Measurements from ENCODE around the gene BTN3A1.
"Not testable (repeated sequence)": the region's sequence is repeated elsewhere in the genome, so short reads cannot be mapped to it uniquely, and the experiment has no call there.

The BTN3A1 gene

DNA sequence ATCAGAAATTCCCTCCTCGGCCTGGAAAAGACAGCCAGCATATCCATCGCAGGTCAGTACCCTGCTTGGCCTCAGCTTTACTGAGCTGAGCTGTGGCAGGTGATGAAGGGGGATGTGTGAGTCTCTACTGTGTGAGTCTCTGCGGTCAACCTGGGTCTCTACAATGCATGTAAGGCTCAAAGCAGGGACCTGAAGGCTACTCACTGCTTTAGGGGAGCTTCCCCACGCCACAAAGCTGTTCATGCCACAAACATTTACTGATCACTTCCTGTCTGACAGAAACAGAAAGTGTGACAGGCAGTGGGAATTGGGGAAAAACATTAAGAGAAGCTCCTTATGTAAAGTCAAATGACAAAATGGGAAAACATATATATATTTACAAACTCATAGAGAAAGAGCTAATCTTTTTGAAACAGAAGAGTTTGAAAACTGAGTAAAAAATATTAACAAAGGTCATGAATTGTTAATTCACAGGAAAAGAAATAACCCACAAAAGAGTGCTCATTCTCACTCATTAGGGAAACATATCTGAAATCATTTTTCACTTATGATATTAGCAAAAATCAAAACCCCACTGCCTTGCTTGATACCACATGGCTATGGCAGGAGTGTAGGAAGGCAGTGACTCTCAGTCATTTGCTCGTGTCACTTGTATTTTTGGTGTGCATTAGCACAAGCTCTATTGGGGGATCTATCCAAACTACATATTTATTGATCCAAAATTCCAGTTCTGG lies 44.0 kb downstream of the BTN3A1 start:
- DNase-seq = peak; percentile 52 to 58

DNA sequence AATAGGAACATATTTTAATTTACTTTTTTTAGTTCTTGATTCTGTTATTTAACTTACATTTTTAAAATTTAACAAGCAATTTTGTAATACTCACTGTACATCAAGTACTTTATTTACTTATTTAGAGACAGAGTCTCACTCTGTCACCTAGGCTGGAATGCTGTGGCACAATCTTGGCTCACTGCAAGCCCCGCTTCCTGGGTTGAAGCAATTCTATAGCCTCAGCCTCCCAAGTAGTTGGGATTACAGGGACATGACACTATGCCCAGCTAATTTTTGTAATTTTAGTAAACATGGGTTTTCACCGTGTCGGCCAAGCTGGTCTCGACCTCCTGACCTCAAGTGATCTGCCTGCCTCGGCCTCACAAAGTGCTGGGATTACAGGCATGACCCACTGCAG lies 45.2 kb downstream of the BTN3A1 start:
- no peak for DNase-seq

DNA sequence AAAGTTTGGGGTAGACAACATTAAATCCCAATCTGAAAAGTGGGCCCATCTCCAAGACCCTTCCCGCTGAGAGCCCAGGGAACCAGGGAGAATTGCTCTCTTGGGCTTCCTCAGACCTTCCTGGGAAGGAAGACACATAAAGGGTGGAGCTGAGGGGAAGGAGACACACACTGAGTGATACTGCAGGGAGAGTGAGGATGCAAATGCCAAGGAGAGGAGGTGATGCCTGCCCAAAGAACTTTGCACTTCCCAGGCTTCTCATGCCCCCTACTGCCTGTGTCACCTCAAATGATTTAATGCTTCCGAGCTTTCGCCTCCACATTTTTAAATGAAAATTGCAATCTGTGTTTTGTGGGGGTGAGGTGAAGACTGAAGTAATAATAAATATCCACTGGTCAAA lies 48.2 kb downstream of the BTN3A1 start:
- no peak for DNase-seq

DNA sequence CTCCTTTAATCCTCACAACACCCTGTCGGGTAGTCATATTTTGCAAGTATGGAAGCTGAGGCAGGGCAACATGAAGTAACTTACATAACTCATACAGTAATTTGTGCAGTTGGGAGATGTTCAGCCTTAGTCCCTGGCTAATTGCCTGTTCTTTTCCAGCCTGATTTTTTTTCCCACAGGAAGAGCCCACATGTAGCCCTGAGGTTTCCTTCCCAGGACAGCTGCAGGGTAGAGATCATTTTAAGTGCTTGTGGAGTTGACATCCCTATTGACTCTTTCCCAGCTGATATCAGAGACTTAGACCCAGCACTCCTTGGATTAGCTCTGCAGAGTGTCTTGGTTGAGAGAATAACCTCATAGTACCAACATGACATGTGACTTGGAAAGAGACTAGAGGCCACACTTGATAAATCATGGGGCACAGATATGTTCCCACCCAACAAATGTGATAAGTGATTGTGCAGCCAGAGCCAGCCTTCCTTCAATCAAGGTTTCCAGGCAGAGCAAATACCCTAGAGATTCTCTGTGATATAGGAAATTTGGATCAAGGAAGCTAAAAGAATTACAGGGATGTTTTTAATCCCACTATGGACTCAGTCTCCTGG lies 50.7 kb downstream of the BTN3A1 start:
- no peak for DNase-seq

DNA sequence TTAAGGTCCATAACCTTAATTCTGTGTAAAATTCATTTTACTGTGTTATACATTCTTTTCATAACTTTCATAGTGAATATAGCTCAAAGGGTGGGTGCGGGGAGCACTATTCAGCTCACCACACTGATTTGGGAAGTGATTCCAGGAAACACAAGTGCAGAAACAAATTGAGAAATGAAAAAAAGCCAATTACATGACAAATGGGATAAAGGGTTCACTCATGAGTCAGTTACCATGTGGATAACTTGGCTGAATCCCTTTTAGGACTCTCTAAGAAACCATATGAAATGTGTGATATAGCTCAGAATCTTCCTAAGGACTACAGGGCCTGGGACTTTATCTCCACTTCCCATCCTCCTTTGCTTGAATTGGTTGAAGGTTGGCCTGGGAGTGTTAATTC lies 52.6 kb downstream of the BTN3A1 start:
- DNase-seq = no peak

DNA sequence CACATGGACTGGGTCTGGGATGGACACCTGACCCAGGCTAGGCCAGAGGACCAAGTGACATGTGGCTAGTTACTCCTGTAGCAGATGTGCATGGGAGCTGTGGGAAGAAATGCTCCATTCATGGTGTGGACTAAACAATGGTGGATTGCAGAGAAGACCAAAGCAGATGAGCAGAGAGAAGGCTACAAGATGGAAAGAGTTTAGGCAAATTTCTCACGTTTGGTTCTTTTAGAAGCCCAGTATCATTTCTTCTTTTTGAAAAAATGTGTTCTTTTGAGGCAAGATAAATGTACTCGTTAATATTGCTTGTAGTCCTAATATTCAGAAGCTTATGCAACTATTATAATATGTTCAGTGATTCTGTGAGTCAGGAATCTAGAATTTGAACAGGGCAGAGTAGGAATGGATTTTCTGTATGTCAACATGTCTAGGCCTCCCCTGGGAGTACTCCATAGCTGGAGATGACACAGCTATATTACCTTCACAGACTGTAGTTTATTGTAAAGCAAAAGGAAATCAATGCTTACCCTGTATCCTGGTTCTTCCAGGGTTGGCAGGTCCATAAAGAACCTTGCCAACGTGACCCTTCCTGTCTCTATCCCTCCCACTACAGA lies 53.4 kb downstream of the BTN3A1 start:
- no peak for DNase-seq

DNA sequence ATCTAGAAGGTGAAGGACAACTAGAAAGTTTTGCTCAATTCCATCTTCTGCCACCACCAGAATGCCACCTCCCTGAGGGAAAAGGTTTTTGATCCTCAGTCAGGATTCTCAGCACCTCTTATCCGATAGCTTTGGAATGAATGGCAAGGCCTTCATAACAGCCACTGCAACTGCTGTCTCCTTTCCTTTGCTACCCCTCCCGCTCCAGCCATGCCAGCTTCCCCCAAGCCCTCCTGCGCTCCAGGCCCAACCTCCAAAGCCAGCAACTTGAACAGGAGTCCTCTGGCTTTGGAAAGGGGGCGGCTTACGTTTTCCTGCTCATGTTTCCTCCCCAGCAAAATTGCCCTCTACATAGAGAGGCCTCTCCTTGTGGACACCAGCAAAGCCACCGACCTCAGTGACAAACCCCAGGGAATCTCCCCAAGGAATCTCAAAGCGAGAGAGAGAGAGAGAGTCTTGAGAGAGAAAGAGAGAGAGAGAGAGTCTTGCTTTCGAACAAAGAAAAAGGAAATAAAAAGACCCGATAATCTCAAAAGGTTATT lies 55.3 kb downstream of the BTN3A1 start:
- peak; percentile 51 to 52 for DNase-seq

DNA sequence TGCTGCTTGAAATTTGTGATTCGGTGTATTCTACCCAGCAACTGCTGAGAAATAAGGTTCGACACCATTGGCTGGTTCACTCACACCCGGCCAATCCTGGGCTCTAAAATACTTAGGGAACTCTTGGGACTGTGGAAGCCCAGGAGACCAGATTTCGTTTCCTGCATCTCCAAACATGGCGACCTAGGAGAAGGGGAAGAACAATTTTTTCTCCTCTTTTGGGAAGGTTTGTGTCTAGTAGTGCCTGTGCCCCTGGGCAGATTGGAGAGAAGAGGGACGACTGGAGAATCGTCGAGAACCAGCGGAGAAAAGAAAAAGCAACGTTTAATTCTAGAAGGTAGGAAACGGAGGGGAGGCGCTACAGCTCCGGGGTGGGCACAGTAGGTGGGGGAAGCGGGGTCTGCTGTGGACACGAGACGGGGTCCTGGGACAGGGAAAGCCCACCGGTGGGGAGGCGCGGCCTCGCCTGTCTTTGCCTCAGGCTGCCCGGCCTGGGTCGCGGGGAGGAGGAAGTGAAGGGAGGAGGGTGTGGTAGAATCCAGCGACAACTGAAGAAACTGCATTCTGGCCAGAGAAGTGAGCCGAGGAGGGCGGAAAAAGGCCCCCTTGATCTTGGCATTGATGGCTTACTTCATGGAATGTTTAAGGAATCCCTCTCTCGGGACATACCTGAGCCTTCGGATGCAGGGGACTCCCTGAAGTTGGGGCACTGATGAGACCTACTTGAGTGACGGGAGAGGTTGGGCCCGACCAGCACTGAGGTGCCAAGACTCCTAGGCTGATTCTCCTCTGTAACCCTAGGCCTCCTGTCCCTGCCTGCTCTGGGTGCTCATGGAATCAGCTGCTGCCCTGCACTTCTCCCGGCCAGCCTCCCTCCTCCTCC lies 56.0 kb downstream of the BTN3A1 start, which contains the start of gene BTN2A1:
BTN2A1 (plus strand) TSS at position 150 of the 883 bp plus-strand sequence; CDS start at position 832, 682 bp downstream.
- DNase-seq = peak; percentile 67 to 71

DNA sequence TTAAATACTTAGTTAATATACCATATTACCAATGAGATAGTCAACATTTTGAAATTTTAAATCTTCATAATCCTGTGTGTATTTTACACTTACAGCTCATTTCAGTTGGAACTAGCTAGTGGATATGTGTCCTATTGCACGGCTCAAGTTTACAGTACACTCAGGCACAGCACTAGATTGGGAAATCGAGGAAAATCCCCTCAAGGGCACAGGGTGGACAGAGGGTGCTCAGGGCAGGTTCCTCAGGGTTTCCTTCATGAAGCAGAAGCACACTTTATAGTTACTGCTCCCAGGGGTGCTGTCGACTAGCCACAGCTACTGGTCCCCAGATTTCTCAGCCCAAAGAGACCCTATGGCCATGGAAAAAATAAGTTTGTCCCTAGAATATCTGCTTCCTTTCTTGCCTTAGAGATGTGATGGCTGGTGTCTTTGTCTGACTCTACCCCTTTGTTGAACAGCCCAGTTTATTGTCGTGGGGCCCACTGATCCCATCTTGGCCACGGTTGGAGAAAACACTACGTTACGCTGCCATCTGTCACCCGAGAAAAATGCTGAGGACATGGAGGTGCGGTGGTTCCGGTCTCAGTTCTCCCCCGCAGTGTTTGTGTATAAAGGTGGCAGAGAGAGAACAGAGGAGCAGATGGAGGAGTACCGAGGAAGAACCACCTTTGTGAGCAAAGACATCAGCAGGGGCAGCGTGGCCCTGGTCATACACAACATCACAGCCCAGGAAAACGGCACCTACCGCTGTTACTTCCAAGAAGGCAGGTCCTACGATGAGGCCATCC lies 57.1 kb downstream of the BTN3A1 start:
- no peak for DNase-seq

DNA sequence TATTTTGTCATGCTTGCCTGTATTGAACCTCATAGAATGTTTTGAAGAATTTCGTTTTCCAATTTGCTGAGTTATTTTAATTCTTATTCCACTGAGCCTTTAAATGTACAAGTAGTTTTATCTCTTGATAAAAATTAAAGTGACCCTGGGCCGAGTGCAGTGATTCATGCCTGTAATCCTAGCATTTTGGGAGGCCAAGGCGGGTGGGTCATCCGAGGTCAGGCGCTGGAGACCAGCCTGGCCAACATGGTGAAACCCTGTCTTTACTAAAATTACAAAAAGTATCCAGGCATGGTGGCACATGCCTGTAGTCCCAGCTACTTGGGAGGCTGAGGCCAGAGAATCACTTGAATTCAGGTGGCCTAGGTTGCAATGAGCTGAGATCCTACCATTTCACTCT lies 59.3 kb downstream of the BTN3A1 start:
- not testable (repeated sequence) for DNase-seq

DNA sequence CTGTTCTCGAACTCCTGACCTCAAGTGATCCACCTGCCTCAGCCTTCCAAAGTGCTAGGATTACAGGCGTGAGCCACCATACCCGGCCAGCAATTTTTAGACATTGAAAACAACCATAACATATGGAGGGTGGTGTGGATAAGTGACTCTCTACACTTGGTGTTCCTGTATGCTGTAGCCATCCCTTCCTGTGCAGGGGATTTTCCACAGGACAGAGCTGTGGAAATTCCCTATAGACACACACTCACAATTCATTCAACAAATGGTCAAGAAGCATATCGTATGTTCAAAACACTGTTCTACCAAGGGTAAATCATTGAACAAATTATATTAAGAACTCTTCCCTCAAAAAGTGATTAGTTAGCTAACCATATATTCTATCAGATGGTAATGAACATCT lies 61.9 kb downstream of the BTN3A1 start:
- no peak for DNase-seq

DNA sequence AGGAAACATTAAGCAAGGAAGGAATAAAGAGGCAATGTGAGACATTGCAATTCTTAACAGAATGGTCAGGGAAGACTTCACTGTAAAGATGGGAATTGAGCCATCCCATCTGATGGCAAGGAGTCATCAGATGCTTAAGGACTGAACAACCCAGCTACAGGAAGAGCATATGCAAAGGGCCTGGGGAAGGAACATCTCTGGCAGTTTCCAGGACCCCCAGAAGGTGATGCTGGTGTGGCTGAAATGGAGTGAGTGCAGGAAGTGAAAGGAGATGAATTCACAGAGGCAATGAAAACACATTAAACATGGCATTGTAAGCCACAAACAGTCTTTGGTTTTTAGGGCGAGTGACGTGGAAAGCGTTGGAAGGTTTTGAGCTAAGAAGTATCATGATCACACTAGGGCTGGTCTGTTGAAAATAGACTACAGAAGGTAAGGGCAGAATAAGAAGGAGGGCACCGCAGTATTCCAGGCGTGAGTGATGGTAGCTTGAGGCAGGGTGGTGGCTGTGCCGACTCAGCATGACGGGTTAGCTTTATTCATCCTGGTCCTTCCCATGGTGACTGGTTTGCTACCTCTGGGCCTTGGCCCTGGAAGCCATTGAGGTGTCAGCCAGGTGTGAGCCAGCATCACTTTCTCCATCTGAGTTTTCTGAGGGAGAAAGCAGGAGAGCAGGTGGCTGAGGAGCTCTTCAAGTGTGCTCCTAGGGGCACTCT lies 62.5 kb downstream of the BTN3A1 start:
- DNase-seq = no peak

Measured in activated T-cell treated with anti-CD3 and anti-CD28 coated beads, Interleukin-2, amount 50 U/mL, for 48 hours (primary cell).